LNCAP (cell line): ENCODE data around the gene C1QTNF12.

Source experiments
- CTCF ChIP-seq: fragments of 450-650 bp; IDR thresholded peaks from 2 replicates; pipeline ENCODE4 v1.5.1; 2017; ENCODE audit warnings: mild to moderate bottlenecking

Gene C1QTNF12, protein sequence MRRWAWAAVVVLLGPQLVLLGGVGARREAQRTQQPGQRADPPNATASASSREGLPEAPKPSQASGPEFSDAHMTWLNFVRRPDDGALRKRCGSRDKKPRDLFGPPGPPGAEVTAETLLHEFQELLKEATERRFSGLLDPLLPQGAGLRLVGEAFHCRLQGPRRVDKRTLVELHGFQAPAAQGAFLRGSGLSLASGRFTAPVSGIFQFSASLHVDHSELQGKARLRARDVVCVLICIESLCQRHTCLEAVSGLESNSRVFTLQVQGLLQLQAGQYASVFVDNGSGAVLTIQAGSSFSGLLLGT

DNA sequence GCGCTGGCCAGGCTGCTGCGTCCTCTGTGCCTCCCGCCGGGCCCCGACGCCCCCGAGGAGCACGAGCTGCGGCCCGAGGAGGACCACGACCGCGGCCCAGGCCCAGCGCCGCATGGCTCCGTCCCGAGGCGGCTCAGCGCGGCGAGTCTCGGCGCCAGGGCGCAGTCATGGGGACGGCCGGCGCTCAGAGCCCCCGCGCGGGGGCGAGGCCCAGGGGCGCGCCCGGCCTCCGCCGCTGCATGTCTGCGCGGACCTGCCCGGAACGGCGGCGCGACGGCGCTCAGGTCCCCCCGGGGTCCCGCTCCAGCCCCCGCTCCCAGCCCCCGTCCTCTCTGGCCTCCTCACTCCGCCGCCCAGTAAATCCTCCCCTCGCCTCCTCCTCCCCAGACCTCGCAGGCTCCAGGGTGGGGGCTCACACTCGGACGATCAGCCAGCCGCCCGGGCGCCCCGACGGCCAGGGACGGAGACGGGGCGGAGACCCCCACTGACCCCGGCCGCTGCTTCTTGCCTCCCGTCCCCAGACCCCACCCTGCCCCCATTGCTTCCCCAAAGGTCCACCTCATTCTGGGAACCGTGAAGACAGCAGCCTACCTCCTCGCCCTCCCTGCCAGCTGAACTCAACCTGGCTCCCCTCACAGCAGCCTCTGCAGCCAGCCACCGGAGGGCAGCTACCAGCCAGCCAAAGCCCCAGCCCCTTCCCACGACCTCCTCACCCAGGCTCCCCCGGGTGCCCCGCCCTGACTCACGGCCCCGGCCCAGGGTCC is at the start of gene C1QTNF12:
C1QTNF12 (minus strand) TSS at position 146 of the 764 bp plus-strand sequence; CDS start at position 114, 32 bp downstream.
- TF ChIP-seq CTCF = no peak

GRCh38 chr1:1295154-1295923 is 48.8 kb upstream of the C1QTNF12 start:
- TF ChIP-seq CTCF = no peak

GRCh38 chr1:1294250-1294890 is 47.8 kb upstream of the C1QTNF12 start:
- no peak for TF ChIP-seq CTCF

GRCh38 chr1:1293263-1294249 is 47.0 kb upstream of the C1QTNF12 start:
- TF ChIP-seq CTCF = no peak

DNA sequence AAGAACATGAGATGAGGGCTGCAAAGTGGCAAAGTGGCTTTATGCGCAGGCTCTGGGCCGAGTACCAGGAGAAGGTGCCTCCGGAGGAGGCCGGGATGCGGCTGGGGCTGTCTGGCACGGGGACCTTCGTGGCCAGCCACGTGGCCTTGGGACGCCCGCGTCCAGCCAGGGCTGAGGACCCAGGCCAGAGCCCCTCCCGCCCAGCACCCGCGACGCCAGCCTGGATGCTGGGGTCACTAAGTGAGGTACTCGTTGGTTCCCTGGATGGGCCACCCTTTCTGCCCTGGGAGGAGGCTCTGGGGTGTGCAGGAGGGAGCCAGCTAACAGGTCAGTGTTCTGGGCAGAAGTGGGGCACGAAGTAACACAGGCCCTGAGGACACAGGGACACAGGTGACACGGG is 46.3 kb upstream of the C1QTNF12 start:
- no peak for TF ChIP-seq CTCF

GRCh38 chr1:1292442-1292779 is 45.9 kb upstream of the C1QTNF12 start:
- TF ChIP-seq CTCF = no peak
